Peyer's patch (tissue), 4 donors: ENCODE data around the gene AP3D1. TPM values are rescaled to one million over a fixed set of nuclear protein-coding genes. Genes with fewer than 3 reads are reported as not detected.

Experiments used
- DNase-seq, 3 donors: peaks; one replicate each; pipeline ENCODE4 v3.0.0-alpha.2; 2017 to 2019
- H3K27ac ChIP-seq, 4 donors: fragments of 200-600 bp; sonication (generic); one replicate each; pipeline ENCODE4 v1.5.1; 2016 to 2019
- H3K27me3 ChIP-seq, 2 donors: fragments of 200-600 bp; sonication (generic); one replicate each; pipeline ENCODE4 v1.5.1; 2019
- H3K36me3 ChIP-seq, 3 donors: fragments of 200-600 bp; sonication (generic); one replicate each; pipeline ENCODE4 v1.5.1; 2016 to 2019
- H3K4me1 ChIP-seq, 4 donors: fragments of 200-600 bp; sonication (generic); one replicate each; pipeline ENCODE4 v1.5.1; 2016 to 2019
- H3K4me3 ChIP-seq, 4 donors: fragments of 200-600 bp; sonication (generic); 1 replicate in 3 of 4; 2 replicates in 1 of 4; pipeline ENCODE4 v1.5.1; 2016 to 2019; ENCODE audit warnings: mild to moderate bottlenecking in 1 of 4
- H3K9me3 ChIP-seq, 4 donors: fragments of 200-600 bp; sonication (generic); one replicate each; pipeline ENCODE4 v1.5.1; 2016 to 2019; ENCODE audit warnings: mild to moderate bottlenecking in 1 of 4
- CTCF ChIP-seq, 6 experiments: fragments of 450-650 bp in 4 of 6; fragments of 200-600 bp in 2 of 6; sonication (generic) in 1 of 6; IDR thresholded peaks; one replicate each; pipeline ENCODE4 v1.5.1; 2017 to 2019; ENCODE audit warnings: antibody characterized with exemption in 6 of 6, mild to moderate bottlenecking in 3 of 6, moderate library complexity in 1 of 6
- POLR2A ChIP-seq, 2 donors: fragments of 450-650 bp; IDR thresholded peaks; one replicate each; pipeline ENCODE4 v1.5.1; 2017; ENCODE audit warnings: antibody characterized with exemption in 2 of 2, mild to moderate bottlenecking in 2 of 2, moderate library complexity in 2 of 2
- total RNA-seq, 4 donors: library from RNA; depleted of rRNA; stranded (reverse); fragments of >200 nt; gene quantifications; one replicate each; pipeline ENCODE4 v1.1.0, GENCODE V29; 2016

Gene AP3D1
- total RNA-seq, 4 donors from 2014 or later: 104 to 136 (median 122) TPM

- H3K4me3 ChIP-seq: no peak overlapping the region
- H3K9me3 ChIP-seq: no peaks in the 10 kb centered on the region
- H3K4me1 ChIP-seq: no peaks in the 10 kb centered on the region
- H3K27ac ChIP-seq: no peak overlapping the region
- no peaks in the 10 kb centered on the region for H3K27me3 ChIP-seq
- no peak for DNase-seq
- peaks cover 0 to 86% (median 0%) of the 10 kb centered on the region in 3 donors for H3K36me3 ChIP-seq
- no peak for TF ChIP-seq POLR2A (IDR thresholded peaks at IDR 0.05)
- TF ChIP-seq CTCF (IDR thresholded peaks at IDR 0.05): no peak
Observed at GRCh38 chr19:2127758-2128157, 23.6 kb downstream of the AP3D1 start.

GRCh38 chr19:2126879-2127518 is 24.4 kb downstream of the AP3D1 start:
- TF ChIP-seq CTCF (IDR thresholded peaks at IDR 0.05) (no peak), POLR2A (IDR thresholded peaks at IDR 0.05) (no peak)
- H3K4me1 ChIP-seq: no peaks in the 10 kb centered on the region
- no peak for DNase-seq
- no peaks in the 10 kb centered on the region for H3K27me3 ChIP-seq
- H3K9me3 ChIP-seq: no peaks in the 10 kb centered on the region
- H3K4me3 ChIP-seq: no peak overlapping the region
- no peak overlapping the region for H3K27ac ChIP-seq
- H3K36me3 ChIP-seq: peaks cover 0 to 86% (median 0%) of the 10 kb centered on the region in 3 donors

- H3K27me3 ChIP-seq: no peaks in the 10 kb centered on the region
- no peaks in the 10 kb centered on the region for H3K9me3 ChIP-seq
- no peak overlapping the region for H3K27ac ChIP-seq
- peaks cover 0 to 95% (median 0%) of the 10 kb centered on the region in 3 donors for H3K36me3 ChIP-seq
- H3K4me3 ChIP-seq: no peak overlapping the region
- DNase-seq: no peak
- TF ChIP-seq POLR2A (IDR thresholded peaks at IDR 0.05) (no peak), CTCF (IDR thresholded peaks at IDR 0.05) (no peak)
- H3K4me1 ChIP-seq: no peaks in the 10 kb centered on the region
Observed at GRCh38 chr19:2123682-2124387, 27.5 kb downstream of the AP3D1 start.

- TF ChIP-seq CTCF (IDR thresholded peaks at IDR 0.05) (no peak), POLR2A (IDR thresholded peaks at IDR 0.05) (no peak)
- Histone ChIP-seq H3K36me3 (peaks cover 0 to 100% (median 0%) of the 10 kb centered on the region in 3 donors), H3K4me1 (no peaks in the 10 kb centered on the region), H3K4me3 (no peak overlapping the region), H3K27me3 (no peaks in the 10 kb centered on the region), H3K27ac (no peak overlapping the region), H3K9me3 (no peaks in the 10 kb centered on the region)
- DNase-seq: no peak
Observed at GRCh38 chr19:2122982-2123381, 28.4 kb downstream of the AP3D1 start.

GRCh38 chr19:2122251-2122650 is 29.1 kb downstream of the AP3D1 start:
- TF ChIP-seq POLR2A (IDR thresholded peaks at IDR 0.05) (no peak), CTCF (IDR thresholded peaks at IDR 0.05) (no peak)
- peaks cover 0 to 100% (median 0%) of the 10 kb centered on the region in 3 donors for H3K36me3 ChIP-seq
- no peak overlapping the region for H3K4me3 ChIP-seq
- DNase-seq: no peak
- no peaks in the 10 kb centered on the region for H3K4me1 ChIP-seq
- H3K27me3 ChIP-seq: no peaks in the 10 kb centered on the region
- H3K27ac ChIP-seq: no peak overlapping the region
- H3K9me3 ChIP-seq: no peaks in the 10 kb centered on the region
